Fibroblast of skin of abdomen (primary cell): ENCODE data around the gene ROCK2.
A peak's percentile ranks its signal among the peaks of the same experiment; 100 is the strongest.

ENCODE experiments used
- DNase-seq: peaks from one replicate; pipeline ENCODE4 v3.0.0-alpha.2; 2013

ROCK2 gene

DNA sequence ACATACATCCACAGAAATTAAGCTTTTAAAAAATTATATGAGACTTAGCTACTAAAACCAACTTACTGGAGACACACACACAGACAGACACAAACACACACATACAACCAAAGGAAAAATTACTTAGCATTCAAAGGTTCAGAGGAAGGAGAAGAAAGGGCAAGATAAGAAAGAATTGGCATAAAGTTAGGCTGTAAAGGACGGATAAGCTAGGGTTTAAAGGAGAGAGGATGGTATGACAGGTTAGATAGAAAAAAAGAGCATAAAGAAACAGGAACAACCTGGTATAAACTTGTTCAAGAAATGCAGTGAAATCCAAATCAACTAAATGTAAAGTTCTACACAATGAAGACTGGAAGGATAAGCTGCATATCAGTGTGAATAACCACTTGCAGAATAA is 115.7 kb downstream of the ROCK2 start:
- no peak for DNase-seq

DNA sequence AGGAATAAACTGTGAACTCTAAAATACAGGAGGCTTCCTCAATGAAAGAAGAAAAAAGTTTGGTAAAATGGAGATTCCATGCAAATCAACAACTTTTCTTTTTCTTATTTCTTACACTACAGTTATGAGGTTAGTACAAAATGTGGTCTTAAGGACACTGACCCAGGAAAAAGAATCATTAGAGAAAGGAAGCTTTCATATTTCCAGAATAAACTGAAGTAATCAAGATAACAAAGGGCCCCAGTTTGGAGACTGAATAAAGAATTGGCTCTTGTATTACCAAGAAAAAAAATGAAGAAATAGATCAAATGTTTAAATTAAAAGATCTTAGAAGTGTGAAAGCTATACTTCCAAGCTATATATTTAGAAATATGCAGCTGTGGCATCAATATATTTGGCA is 116.8 kb downstream of the ROCK2 start:
- no peak for DNase-seq

DNA sequence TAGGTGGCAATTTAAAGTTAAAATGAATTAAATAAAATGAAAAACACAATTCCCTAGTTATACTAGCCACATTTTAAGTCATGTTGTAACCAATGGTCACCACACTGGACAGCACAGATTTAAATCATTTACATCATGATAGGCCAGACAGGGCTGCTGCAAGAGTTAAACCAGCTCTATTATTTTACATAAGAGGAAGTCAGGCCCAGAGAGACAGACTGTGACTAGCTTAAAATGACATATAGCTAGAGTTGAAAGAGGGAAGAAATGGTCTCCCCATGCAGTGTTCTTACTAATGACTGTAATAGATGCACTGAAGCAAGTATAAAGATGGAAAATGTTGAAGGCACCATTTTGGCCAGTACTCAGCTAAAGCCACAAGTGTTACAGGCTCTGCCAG is 119.5 kb downstream of the ROCK2 start:
- no peak for DNase-seq

DNA sequence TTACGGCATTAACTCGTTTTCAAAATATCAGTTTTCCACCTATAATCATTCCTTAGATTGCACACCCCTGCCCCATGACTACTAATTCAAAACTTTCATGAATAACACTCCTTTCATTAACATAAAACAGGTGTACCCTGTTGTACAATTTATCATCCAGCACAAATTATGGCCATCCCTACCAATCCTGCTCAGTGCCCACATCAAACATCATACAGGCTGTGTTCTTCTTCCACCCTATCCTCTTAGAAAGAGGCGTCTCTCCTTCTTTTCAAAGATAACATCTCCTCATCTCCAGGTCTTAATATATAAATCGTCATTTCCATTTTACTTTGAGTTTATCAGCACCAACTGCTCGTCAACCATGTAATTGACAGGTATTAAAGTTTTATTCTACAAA is 121.6 kb downstream of the ROCK2 start:
- no peak for DNase-seq

DNA sequence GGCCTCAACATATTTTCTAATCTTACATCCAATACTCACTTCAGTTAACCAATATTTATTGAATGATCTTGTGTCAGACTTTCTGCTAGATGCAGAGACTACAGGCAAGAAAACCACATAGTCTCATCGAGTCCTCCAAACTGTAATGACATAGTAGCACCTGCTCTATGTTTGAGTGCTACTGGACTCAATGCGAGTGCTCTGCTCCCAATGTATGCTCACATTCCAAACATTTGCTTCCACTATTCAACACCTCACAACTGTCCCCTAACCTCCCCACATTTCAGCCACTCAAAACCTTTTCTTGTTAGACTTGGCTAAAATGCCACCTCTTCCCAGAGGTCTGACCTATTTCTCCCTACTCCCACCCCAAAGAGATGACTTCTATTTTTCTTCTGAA is 124.0 kb downstream of the ROCK2 start:
- no peak for DNase-seq

DNA sequence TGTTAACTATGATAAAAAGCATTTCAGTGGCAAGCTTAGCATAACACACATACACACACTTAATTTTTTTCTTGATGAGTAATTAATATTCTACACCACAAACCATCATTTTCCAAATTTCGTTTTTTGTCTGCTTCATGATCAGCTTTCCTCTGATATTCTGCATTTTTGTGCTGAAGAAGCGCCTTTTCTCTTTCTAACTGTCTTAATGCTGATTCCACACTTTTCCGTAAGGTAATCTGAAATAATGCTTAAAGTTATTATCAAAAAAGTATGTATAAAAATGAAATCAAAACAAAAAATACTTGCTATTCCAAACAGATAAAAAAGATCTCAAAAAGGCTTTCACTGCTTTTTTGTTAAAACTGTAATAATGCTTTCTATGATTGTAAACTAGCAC is 129.0 kb downstream of the ROCK2 start:
- no peak for DNase-seq

DNA sequence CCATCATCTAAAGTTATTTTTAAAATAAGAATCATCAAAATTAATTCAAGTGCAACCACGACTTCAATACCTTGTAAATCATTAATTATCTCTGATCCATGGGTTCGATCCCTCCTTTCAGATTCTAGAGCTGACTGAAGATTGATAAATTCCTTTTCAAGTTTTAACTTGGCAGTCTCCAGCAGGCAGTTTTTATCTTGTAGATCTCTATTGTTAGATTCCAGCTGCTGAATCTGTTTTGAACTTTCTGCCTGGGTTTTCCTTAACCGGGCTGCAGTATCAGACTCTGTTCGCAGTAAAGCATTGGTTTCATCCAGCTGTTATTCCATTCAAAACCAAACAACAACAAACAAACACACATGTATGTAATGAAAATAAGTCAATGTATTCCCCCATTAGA is 129.7 kb downstream of the ROCK2 start:
- no peak for DNase-seq

DNA sequence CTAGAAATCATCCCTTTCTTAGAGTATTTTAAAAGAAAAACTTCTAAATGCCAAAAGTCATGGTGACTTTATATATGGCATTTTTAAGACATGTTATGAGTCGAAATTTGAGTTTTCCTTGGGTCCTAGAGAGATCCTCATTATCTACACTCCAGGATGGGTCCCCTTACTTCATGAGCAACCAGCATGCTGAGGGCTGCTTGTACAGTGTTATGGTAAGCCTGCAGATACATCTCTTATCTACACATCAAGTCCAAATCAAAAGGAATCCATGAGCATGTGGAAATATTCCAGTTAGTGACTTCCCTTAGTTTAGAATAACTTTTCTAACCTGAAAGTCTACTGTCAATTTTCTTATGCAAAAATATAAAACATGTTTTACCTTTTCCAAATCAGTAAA is 130.5 kb downstream of the ROCK2 start:
- no peak for DNase-seq

DNA sequence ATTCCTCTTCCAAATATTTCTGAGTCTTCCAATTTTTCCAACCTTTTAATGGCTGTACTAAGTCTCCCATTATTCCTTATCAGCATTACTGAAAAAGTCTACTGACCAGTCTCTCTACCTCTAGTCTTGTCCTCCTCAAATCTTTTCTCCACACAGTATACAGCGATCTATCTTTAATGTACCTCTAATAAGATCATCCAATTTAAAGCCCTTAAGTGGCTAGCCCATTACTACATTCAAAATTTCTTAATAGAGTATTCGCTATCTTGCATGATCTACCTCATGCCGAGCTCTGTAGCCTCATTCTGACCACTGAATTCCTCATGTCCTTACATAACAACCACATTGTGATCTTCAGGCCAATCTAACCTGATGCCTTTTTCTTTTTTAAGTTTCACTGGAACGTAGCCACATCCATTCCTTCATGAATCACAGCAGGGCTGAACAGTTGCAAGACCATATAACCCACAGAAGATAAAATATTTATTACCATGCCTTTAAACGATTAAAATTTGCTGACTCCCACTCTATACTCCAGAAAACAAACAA is 131.3 kb downstream of the ROCK2 start:
- peak; percentile 74 for DNase-seq

DNA sequence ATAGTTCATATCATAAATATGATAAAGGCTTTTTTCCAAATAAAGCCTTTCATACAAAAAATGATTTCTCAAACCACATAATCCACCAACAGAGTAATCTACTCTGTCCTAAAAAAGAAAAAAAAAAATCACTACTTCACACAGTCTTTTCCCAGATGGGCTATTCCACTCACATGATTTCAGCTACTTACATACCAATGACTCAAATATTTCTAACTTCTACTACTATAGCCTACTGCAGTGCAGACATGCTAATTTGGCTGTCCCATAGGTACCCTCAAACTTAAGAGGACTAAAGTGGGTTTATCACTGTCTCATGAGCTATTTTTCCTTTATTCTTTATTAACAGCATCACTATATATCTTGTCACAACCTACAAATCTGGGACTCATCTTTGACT is 131.8 kb downstream of the ROCK2 start:
- DNase-seq = peak; percentile 8

DNA sequence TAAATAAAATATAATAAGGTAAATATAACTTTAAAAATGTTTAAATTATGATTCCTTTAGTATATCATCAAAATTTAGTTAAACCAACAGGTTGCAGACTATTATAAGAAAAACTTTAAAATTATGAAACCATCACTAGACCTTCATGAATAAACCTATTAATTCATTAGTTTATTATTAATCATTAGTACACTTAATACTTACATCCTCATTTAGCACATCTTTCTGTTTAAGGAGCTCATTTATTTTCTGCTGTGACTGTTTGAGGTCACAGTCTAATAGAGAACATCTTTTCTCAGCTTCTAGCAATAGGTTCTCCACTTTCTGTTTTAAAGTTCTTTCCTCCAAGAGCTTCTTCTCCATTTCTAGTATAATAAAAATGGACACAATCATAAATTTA is 136.4 kb downstream of the ROCK2 start:
- DNase-seq = no peak

DNA sequence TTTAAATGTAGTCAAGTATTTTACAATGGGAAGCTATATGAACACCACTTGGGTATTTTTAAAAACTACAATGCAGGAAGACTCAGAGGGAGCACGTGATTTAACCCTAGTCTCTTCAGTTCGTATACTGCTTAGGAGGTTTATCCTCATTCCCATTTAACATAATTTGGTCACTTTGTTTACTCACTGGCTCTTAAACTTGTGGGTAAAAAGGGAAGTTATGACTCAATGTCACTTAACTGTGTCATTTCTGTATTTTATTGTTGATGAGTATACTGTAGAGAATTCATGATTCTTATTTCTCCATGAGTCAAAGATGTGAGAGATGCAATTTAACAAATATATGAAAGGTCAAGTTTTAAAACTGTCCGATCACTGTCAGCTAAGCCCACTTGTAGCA is 141.0 kb downstream of the ROCK2 start:
- peak; percentile 52 for DNase-seq

DNA sequence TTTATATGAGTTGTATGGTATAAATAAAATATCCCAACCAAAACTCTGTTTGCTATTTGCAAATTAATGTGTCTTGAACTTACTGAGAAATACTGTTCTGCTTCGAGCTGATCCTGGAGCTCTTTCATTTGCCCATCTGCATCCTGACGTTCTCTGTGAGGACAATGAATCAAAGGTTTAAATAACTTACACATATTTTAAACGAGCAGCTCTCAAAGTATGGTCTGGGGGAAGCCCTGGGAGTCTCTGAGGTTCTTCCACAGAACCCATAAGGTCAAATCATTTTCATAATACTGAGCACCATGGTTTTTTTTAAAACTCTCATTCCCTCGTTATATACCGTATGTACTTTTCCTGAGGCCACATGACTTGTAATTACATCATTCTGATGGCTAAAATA is 142.5 kb downstream of the ROCK2 start:
- no peak for DNase-seq

DNA sequence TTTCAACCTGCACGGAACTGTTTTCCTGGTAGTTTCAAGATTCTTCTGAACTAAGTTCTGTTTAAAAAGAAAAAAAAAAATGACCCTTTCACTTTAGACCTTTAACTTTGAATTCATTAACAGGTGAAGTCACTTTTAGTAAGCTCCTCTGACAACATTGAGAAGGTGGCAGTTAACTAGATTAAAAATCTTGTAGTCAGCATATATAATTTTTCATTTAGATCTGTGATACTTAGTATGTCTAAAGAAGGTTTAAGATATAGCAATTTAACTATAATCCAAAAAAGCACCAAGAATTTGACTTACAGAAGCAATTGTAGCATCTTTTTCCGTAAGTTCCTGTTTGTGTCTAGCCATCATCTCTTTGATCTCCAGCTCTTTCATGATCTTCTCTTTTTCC is 143.8 kb downstream of the ROCK2 start:
- no peak for DNase-seq

DNA sequence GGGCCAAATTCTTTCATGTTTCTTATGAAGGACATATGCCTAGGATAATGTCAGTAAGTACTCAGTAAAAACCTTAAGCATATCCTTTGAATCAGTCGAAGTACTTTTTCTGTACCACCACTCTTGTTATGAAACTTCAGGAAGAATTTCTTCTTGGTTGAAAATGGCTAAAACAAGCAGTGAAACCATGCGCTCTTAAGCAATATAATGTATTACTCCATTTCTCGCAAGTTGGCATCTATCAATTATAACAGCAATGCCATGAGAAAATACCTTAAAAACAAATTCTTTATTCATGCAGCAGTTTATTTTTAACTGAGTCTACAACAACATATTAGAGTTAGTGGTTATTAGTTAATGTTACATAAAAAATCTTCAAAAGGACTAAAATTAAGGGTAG is 148.2 kb downstream of the ROCK2 start:
- no peak for DNase-seq

DNA sequence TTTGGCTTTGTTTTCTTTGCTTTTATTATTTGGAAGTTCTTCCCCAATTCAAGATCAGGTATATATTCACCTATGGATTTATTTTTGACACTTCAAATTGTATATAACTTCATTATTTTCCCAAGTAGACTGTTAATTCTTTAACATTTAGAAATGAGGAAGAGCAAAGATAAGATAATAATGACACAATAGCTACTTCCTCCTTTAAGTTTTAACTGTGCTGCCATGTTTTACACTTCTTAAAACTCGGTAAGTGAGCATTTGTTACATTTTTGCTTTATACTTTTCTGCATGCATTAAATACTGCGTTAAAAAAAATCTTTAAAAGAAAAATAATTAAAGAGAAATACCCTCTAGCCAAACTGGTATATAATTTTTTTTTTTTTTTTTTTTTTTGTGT is 156.7 kb downstream of the ROCK2 start:
- DNase-seq = no peak

DNA sequence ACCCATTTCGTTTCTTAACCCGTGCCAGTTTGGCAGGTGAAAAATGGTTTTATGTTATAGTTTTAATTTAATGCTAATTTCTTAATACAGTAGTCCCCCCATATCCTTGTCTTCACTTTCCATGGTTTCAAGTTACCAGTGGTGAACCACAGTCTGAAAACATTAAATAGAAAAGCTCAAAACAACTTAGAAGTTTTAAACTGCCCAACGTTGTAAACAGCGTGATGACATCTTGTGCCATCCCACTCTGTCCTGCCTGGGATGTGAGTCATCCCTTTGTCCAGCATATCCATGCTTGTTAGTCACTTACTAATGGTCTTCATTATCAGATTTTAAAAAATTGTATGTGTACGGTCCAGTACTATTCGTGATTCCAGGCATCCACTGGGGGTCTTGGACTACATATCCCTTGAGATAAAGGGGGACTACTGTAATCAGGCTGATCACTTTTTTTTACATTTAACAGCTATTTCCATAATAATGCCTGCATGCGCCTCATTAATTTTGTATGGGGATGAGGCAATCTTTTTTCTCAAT is 157.3 kb downstream of the ROCK2 start:
- peak; percentile 53 for DNase-seq

DNA sequence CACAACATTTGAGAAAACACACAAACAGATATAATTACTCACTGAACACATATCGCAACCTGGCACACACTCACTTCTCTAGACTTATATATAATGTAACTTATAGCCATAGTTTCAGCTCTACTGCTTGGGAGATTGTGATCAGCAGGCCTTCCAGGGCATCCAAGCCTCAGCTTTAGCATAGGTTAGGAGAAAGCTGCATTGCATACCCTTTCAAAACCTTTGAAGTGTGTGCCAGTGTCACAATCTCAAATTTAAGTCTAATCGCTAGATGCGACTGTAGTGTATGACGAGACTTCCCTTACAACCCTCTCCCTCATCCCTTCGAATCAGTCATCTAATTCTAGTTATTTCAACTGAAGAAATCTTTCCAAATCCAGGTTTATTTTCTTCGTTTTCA is 158.3 kb downstream of the ROCK2 start:
- DNase-seq = no peak

DNA sequence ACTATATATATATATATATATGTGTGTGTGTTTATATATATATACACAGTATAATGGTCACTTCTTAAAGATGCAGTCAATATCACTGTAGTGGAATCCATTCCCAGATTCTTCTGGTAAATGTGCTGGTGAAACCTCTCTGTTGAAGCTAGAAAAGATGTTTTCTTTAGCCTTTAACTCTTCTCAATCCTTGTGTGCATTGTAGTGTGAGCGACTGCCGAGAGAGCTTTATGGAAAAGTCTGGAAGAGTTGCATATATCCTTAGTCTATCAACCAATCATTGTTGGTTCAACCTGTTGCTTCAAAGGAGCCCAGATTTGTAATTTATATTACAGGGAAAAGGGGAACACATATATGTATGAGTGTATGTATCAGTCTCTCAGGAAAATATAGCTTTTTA is 161.5 kb downstream of the ROCK2 start:
- no peak for DNase-seq

DNA sequence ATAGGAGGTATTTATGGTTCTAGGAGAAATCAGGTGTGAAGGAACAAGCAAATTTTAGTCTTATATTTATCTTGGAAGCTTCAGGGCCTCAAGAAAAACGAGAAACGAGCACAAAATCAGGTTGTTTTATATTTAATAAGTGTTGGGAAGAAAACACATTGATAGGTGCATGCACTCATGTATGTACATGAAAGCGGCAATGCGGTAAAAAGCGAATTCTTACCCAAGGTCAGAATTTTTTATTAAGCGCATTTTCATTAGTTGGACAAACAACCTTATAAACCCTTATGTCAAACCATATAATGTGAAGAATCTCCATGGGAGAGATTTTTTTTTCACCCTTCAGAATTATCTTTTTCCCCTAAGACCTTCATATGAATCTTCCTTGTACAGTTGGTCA is 163.8 kb downstream of the ROCK2 start:
- DNase-seq = no peak

DNA sequence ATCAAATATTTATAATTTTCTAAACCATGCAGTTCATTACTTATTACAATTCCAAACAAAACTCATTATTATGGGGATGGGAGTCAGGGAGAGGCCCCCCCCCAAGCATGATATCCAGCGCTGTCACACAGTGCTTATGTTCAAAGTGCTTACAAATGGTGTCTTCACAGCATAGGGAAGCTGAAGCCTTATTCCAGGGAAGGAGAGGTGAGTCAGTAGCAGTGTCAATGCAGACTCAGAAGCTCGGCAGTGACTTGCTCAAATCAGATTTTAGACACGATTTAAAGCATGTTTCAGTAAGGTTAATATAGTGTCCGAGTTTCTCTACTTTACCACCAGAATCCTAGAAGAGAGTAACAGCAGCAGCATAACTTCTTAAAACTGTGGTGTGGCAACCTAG is 164.5 kb downstream of the ROCK2 start:
- DNase-seq = no peak

DNA sequence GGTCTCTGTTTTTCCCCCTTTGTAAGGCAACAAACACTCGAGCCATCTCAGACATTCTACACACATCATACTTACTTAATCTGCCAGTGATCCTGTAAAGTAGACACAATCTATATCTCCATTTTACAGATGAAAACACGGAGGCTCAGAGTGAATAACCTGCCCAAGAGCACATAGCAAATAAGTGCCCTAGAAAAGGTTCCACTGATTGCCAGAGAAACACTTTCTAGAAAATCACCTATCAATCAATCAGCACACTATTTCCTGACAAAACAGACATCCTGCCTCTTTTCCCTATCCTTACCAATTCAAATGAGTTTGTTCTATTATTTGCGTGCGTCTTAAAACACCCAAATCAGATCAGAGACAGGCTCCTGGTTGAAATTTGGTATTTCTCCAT is 165.2 kb downstream of the ROCK2 start:
- DNase-seq = no peak

DNA sequence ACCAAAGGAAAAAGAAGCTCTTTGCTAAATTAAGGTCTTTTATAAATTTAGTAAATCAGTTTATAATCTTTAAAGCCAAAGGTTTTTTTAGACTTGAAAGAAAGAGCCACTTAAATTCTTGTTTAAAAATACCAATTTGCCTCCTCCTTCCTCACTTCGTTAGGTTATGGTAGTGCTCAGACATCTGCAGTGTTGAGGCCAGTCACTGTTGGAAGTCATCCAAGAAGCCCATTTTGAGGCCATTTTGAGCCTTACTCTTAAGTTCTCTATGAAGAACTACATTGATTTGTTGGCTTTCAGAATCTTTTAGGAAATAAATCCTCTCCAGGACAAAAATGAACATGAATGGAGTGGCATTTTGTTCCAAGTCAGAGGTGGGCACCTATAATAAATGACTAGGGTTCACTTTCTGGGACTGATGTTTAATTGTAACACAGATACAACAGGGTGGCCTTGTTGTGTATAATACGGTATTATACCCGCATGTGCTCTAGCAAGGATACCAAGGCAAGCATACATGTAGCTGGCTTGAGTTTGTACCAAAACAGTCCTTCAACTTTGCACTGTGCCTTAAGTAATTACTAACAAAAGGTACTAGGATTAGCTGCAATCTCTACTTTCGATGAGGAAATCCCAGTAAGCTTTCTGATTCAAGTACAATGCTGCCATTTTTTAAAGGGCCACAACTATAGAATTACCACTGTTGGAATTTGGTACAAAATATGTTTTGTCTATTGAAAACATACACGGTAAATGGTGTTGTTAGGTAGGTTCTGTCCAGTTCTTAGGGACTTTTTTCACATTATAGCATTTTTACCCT is 166.4 kb downstream of the ROCK2 start:
- DNase-seq = peak; percentile 35

DNA sequence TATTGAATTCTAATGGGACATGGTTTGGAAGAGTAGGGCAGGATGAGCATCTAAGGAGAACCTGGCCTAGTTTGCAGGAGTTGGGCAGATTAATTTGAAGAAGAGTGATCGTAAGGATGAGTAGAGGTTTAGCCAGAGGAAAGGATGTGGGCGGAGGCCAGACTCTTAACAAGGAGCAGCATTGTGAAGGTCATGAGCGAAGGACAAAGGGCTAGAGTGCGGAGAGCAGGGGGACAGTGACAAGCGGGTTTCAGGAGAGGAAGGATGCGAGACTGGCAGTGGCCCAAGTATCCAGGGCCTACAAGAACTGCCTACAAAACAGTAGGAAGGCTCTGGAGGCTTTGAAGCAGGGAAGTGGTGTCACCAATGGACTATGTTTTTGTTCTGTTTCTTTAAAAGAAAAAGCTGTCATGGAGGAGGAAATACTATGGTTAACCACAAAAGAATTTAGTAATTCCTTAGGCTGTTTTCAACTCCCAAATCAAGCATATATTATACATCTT is 169.1 kb downstream of the ROCK2 start:
- DNase-seq = peak; percentile 76
